SK-N-MC (cell line): ENCODE data around the gene MED13L.

Experiments used
- EZH2 ChIP-seq: fragments of 200-600 bp; sonication (generic); IDR thresholded peaks from one replicate; pipeline ENCODE4 v1.6.1; 2017; ENCODE audit warnings: antibody characterized with exemption
- FOXP2 ChIP-seq: optimal IDR thresholded peaks from 2 replicates; pipeline ENCODE3; 2011; ENCODE audit warnings: mild to moderate bottlenecking, moderate library complexity; ENCODE audit not compliant: insufficient read depth; ENCODE audit errors: extremely low read length, control extremely low read depth
- POLR2AphosphoS5 ChIP-seq: IDR thresholded peaks from 2 replicates; pipeline ENCODE4 v1.6.1; 2012; ENCODE audit warnings: mild to moderate bottlenecking, low read depth, low read length, borderline replicate concordance

DNA sequence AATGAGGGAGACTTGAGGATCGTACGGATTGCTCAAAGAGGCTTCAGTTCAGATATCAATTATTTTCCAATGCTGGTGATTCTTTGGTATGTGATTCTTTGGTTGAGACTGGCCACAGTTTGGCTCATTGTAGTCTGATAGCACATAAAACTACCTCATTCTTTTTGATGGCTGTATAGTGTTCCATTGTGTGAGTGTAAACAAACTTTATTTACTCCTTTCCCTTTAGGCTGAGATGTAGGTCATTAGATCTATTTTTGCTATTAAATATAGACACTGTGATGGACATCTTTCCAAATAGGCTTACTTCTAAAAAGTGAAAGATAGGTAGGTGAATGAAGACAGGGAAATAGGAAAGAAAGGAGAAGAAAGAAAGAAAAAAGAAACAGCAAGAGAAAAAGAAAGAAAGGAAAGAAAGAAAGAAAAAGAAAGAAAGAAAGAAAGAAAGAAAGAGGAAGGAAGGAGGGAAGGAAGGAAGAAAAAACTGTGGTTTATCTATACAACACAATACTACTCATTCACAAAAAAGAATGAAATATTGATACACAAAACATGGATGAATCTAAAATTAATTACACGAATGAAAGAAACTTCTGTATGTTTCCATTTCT, 19.8 kb upstream of the MED13L start:
- TF ChIP-seq POLR2AphosphoS5 = no peak
- TF ChIP-seq EZH2 = no peak
- no peak for TF ChIP-seq FOXP2
